ENCODE results near the gene CCDC158.

The CCDC158 gene

DNA sequence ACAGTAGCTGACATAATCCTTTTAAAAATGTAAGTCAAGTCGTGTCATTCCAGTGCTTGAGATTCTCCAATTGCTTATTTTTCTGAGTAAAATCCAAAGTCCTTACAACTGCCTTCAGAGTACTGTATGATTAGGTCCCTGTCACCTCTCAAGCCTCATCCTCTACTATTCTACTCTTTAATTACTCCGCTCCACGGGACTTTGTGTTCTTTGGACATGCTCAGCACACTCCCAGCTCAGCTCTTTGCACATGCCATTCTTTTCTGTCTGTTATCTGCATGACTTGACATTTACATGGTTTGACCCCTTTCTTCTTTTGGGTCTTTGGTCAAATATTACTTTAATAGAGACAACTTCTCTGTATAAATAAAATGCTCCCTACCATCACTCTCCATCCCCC, 154.3 kb downstream of the CCDC158 start:
- H3K4me3 ChIP-seq (ENCODE audit: low read depth, low read length): no peak overlapping the region
- no peak for DNase-seq (ENCODE audit: low read depth)

DNA sequence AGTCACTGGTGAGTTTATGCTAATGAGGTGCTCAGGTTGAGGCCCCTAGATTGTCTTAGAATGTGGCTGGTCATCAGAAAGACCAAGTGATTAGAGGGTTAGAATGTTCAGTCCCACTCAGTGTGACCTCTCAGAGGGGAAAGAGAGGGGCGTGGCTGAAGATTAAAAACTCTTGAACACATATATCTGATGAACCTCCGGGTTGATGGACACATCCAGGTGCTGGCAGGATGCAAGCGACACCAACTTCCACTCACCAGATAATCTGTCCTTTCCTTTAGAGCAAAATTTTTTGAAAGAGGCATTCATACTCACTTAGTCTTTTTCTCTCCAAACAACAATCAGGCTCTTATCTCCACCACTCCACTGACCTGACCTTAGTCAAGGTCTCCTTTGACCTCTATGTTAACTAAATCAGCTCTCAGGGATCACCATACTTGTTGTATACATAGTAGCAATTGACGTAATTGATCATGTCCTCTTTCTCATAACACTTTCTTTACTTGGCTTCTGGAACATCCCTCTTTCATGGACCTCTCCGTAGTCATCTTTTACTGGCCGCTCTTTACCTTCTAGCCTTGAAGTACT, 155.2 kb downstream of the CCDC158 start:
- no peak overlapping the region for H3K4me3 ChIP-seq (ENCODE audit: low read depth, low read length)
- DNase-seq (ENCODE audit: low read depth): no peak
